GM21515 (cell line): Measurements from ENCODE around the gene ZNF521.

Experiments
- ATAC-seq: cut with Tn5 transposase; IDR thresholded peaks from one replicate; pipeline ENCODE4 v1.9.1; 2021; ENCODE audit not compliant: unreplicated experiment

The ZNF521 gene

GRCh38 chr18:25136416-25137196 is 215.4 kb downstream of the ZNF521 start:
- no peak for ATAC-seq

GRCh38 chr18:25134861-25135260 is 217.1 kb downstream of the ZNF521 start:
- no peak for ATAC-seq

- no peak for ATAC-seq
Observed at GRCh38 chr18:25133879-25134278, 218.1 kb downstream of the ZNF521 start.

GRCh38 chr18:25132786-25133496 is 219.0 kb downstream of the ZNF521 start:
- no peak for ATAC-seq

- no peak for ATAC-seq
Observed at GRCh38 chr18:25126751-25127150, 225.2 kb downstream of the ZNF521 start.

GRCh38 chr18:25125680-25126079 is 226.3 kb downstream of the ZNF521 start:
- no peak for ATAC-seq

- ATAC-seq, result no peak
Observed at GRCh38 chr18:25123438-25124232, 228.3 kb downstream of the ZNF521 start.

- no peak for ATAC-seq
Observed at GRCh38 chr18:25121442-25121841, 230.5 kb downstream of the ZNF521 start.

GRCh38 chr18:25113566-25113965 is 238.4 kb downstream of the ZNF521 start:
- ATAC-seq, result no peak

GRCh38 chr18:25112821-25113434 is 239.0 kb downstream of the ZNF521 start:
- no peak for ATAC-seq

GRCh38 chr18:25111377-25112288 is 240.3 kb downstream of the ZNF521 start:
- ATAC-seq, result no peak

- ATAC-seq, result no peak
Observed at GRCh38 chr18:25109484-25109883, 242.5 kb downstream of the ZNF521 start.

GRCh38 chr18:25103468-25104155 is 248.4 kb downstream of the ZNF521 start:
- no peak for ATAC-seq

- ATAC-seq, result no peak
Observed at GRCh38 chr18:25102662-25103061, 249.3 kb downstream of the ZNF521 start.

GRCh38 chr18:25100418-25100817 is 251.5 kb downstream of the ZNF521 start:
- no peak for ATAC-seq

GRCh38 chr18:25099895-25100294 is 252.1 kb downstream of the ZNF521 start:
- no peak for ATAC-seq

GRCh38 chr18:25097569-25098056 is 254.4 kb downstream of the ZNF521 start:
- ATAC-seq, result no peak

- no peak for ATAC-seq
Observed at GRCh38 chr18:25097057-25097456, 254.9 kb downstream of the ZNF521 start.

- ATAC-seq, result no peak
Observed at GRCh38 chr18:25093141-25093540, 258.8 kb downstream of the ZNF521 start.
